ENCODE results near the gene TCIRG1. TPM values are rescaled to one million over a fixed set of nuclear protein-coding genes. Genes with fewer than 3 reads are reported as not detected.
"Not testable (repeated sequence)": the region's sequence is repeated elsewhere in the genome, so short reads cannot be mapped to it uniquely, and the experiment has no call there.

TCIRG1 gene, protein sequence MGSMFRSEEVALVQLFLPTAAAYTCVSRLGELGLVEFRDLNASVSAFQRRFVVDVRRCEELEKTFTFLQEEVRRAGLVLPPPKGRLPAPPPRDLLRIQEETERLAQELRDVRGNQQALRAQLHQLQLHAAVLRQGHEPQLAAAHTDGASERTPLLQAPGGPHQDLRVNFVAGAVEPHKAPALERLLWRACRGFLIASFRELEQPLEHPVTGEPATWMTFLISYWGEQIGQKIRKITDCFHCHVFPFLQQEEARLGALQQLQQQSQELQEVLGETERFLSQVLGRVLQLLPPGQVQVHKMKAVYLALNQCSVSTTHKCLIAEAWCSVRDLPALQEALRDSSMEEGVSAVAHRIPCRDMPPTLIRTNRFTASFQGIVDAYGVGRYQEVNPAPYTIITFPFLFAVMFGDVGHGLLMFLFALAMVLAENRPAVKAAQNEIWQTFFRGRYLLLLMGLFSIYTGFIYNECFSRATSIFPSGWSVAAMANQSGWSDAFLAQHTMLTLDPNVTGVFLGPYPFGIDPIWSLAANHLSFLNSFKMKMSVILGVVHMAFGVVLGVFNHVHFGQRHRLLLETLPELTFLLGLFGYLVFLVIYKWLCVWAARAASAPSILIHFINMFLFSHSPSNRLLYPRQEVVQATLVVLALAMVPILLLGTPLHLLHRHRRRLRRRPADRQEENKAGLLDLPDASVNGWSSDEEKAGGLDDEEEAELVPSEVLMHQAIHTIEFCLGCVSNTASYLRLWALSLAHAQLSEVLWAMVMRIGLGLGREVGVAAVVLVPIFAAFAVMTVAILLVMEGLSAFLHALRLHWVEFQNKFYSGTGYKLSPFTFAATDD
- total RNA-seq (10 to 100 TPM; 11.4 to 14.6 (median 12.7) TPM), polyA plus RNA-seq (10 to 100 TPM; 10.9 to 20.1 (median 11.8) TPM)
- long read RNA-seq, donor 1, partial matches to known transcripts: 7 of 15 reads
- long read RNA-seq, donor 1, other reads (novel, unspliced or antisense): 5 of 15 reads
- long read RNA-seq, donor 2, transcript TCIRG1-201 (20 exons, 2,677 nt): major isoform, 6 of 28 reads
- long read RNA-seq, donor 2, partial matches to known transcripts: 6 of 28 reads
- long read RNA-seq, donor 2, other reads (novel, unspliced or antisense): 12 of 28 reads

DNA sequence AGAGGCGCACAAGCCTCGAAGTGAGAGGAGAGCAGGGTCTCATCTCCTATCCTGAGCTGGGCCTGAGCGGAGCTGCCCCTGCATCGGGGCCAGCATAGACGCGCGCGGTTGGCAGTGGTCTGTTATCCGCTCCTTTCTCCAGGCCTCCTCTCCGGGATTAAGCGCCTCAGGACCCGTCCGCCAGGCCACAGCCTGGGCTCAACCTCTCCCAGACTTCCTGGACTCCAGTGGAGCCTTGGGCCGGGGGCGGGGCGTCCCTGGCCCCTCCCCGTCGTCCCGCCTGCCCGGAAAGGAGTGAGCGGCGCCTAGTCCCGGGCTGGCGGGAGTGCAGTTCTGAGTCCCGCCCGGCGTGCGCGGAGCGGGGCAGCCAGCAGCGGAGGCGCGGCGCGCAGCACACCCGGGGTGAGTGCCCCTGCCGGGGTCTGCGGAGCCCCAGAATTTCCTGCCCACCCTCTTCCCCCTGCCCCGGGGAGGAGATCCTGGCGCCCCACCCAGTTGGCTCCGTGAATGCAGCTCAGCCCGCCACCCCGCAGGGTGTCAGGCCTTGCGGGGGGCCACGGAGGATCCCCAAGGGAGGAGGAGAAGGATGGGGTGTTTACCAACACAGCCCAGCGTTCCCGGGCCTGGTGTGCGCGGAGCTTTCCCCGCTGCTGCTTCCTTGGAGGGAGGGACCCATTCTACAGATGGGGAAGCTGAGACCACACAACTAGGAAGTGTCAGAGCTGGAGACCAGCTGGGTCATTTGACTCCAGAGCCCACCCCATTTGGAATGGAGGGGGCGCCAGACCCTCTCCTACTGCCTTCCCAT, at the start of gene TCIRG1:
Gene TCIRG1 (plus strand): TSS at position 308 of the 808 bp plus-strand sequence. CDS start 2,247 bp downstream, outside the sequence.
- 8 to 12% (median 10%) methylated on average over 40 to 51 of the region's 51 CpGs for WGBS, 3 donors
- no peaks in the 10 kb centered on the region for H3K9me3 ChIP-seq
- ATAC-seq (peak; percentile 72 to 82 (median 78)), DNase-seq (peak; percentile 90)
- peak within 1 kb of the TSS; percentile 77 for H3K27ac ChIP-seq
- intact Hi-C loops (cut with DNase I): no loop called here
- H3K27me3 ChIP-seq (ENCODE audit: insufficient read depth in 3 of 3, low read length in 2 of 3): no peaks in the 10 kb centered on the region
- peaks cover 0 to 25% of the 10 kb centered on the region in 2 donors for H3K36me3 ChIP-seq (ENCODE audit: insufficient read depth in 1 of 2, low read depth in 1 of 2)
- peak within 1 kb of the TSS; percentile 75 for H3K4me3 ChIP-seq
- H3K4me1 ChIP-seq: peaks cover 18% of the 10 kb centered on the region
- TF ChIP-seq, protein P1, sequence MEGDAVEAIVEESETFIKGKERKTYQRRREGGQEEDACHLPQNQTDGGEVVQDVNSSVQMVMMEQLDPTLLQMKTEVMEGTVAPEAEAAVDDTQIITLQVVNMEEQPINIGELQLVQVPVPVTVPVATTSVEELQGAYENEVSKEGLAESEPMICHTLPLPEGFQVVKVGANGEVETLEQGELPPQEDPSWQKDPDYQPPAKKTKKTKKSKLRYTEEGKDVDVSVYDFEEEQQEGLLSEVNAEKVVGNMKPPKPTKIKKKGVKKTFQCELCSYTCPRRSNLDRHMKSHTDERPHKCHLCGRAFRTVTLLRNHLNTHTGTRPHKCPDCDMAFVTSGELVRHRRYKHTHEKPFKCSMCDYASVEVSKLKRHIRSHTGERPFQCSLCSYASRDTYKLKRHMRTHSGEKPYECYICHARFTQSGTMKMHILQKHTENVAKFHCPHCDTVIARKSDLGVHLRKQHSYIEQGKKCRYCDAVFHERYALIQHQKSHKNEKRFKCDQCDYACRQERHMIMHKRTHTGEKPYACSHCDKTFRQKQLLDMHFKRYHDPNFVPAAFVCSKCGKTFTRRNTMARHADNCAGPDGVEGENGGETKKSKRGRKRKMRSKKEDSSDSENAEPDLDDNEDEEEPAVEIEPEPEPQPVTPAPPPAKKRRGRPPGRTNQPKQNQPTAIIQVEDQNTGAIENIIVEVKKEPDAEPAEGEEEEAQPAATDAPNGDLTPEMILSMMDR (IDR thresholded peaks at IDR 0.05): no peak

DNA sequence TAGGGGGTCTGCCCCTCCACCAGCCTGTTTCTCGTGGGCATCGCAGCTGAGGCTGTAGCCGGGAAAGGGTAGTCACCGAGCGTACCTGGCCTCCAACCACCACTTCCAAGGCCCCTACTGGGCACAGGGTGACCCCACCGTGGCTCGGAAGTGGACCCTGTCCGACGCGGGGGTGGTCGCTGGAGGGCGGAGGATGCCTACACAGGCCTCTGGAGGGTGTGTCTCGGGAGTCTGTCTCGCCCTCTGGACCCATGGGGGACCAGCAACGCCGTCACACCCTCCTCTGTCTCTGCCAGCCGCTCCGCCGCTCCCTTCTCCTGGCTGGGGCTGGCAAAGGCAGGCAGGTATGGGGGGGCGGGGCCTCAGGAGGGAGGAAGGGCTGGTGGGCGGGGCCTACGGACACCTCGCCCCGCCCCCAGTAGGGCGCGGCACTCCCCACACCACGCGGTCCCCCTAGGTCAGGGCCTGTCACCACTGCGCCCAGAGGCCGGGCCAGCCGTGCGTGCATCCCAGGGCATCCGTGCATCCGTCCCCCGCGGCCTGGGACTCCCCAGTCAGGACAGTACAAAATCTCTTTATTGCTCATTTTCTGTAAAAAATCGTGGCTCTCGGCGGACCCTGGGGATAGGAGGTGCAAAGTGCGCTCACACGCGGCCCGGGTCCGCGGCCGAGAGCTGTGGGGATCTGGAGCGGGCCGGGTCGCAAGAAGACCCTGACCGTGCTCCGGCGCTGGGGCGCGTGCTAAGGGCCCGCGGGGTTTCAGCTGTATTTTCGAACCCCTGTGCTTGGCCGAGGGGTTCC, 48.1 kb upstream of the TCIRG1 start:
- intact Hi-C loops (cut with DNase I); ATAC-seq; H3K36me3 ChIP-seq (ENCODE audit: insufficient read depth in 1 of 2, low read depth in 1 of 2); H3K4me1 ChIP-seq; H3K9me3 ChIP-seq; H3K27ac ChIP-seq; DNase-seq: not testable (repeated sequence)
- WGBS, 3 donors: 13 to 16% (median 14%) methylated on average over 38 to 49 of the region's 58 CpGs
- peaks cover 0 to 16% (median 2%) of the 10 kb centered on the region in 3 donors for H3K27me3 ChIP-seq (ENCODE audit: insufficient read depth in 3 of 3, low read length in 2 of 3)
- H3K4me3 ChIP-seq: peak overlapping the region; percentile 28

DNA sequence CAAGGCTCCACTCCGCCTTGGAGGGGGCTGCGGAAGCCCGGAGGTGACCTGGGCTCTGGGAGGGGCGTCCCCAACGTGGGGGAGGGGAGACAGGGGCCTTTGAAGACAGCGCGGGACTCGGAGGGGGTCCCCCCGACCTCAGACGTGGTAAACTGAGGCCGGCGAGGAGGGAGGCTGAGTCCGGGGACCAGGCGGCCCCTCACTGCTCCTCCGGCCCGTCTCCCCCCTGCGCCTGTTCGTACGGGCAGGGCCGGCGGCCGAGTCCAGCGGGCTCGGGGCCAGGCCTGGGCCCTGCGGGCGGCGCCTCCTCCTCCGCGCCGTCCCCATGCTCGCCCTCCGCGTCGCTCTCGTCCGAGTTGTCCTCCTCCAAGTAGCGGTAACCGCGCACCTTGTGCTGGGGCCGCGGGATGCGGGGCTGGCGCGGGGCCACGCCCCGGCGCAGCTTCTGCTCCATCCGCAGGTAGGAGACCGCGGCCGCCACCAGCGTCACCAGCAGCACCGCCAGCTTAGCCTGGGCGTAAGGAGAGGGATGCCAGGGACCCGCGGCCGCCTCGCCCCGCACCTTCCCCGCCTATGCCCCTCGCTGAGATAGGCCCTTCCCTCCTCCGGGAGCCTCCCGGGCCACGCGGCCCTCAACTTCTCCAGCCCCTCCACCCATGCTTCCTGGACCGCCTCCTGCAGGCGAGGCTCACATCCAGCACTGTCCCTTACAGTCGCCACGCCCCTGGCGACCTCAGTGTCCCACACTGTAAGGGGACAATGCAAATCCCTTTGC, 47.3 kb upstream of the TCIRG1 start:
- H3K9me3 ChIP-seq; H3K4me1 ChIP-seq; DNase-seq; ATAC-seq; H3K36me3 ChIP-seq (ENCODE audit: insufficient read depth in 1 of 2, low read depth in 1 of 2); H3K27ac ChIP-seq; intact Hi-C loops (cut with DNase I): not testable (repeated sequence)
- Histone ChIP-seq H3K4me3 (peak overlapping the region; percentile 28), H3K27me3 (ENCODE audit: insufficient read depth in 3 of 3, low read length in 2 of 3) (peaks cover 0 to 13% (median 2%) of the 10 kb centered on the region in 3 donors)
- 12 to 17% (median 16%) methylated on average over 22 to 69 of the region's 70 CpGs for WGBS, 3 donors

DNA sequence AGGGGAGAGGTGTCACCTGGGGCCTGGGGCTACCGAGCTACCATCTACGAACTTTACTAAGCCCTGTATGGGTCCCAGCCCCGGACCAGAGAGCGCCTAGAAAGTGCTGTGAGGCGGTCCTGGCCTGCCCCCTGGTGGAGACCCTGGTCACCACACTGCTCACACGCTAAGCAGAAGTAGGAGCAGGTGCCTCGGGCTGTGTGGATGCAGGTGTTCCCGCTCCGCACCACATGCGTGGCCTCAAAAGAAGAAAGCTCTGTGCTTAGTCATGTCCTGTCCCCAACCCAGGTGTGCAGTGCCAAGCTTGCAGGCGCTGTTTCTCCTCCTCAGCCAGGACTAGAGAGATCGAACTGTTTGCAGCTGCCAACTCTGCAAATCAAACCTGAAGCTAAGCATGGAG, 45.0 kb upstream of the TCIRG1 start:
- H3K4me3 ChIP-seq; intact Hi-C loops (cut with DNase I); H3K36me3 ChIP-seq (ENCODE audit: insufficient read depth in 1 of 2, low read depth in 1 of 2); H3K9me3 ChIP-seq; H3K27ac ChIP-seq; ATAC-seq; DNase-seq; H3K4me1 ChIP-seq: not testable (repeated sequence)
- TF ChIP-seq, protein P1 (IDR thresholded peaks at IDR 0.05): peak; percentile 38
- H3K27me3 ChIP-seq (ENCODE audit: insufficient read depth in 3 of 3, low read length in 2 of 3): peaks cover 0 to 13% (median 2%) of the 10 kb centered on the region in 3 donors
- 47 to 50% (median 49%) methylated on average over 12 of the region's 12 CpGs for WGBS, 3 donors

DNA sequence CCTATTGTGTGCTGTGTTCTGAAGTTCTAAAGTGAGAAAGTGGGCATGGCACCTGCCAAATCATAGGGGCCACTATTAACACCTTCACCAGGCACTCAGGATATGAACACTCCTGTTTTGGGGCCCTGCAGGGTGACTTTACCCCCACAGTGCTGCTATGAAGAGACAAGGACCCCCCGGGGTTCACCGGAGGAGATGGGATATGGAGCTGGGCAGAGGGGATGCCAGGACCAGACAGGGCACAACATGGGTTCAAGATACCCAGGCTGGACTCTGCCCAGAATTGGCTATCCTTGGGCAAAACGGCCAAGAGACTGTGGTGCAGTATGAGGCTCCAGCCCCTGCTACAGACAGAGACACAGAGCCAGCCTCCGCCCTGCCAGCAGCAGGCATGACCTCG, 44.4 kb upstream of the TCIRG1 start:
- H3K9me3 ChIP-seq; H3K4me1 ChIP-seq; H3K36me3 ChIP-seq (ENCODE audit: insufficient read depth in 1 of 2, low read depth in 1 of 2); ATAC-seq; H3K4me3 ChIP-seq; H3K27ac ChIP-seq; intact Hi-C loops (cut with DNase I): not testable (repeated sequence)
- peak in 1 of 2 donors; percentile 29 for DNase-seq
- H3K27me3 ChIP-seq (ENCODE audit: insufficient read depth in 3 of 3, low read length in 2 of 3): peaks cover 0 to 13% (median 2%) of the 10 kb centered on the region in 3 donors
- WGBS, 3 donors: 88 to 98% (median 92%) methylated on average over 5 of the region's 5 CpGs

DNA sequence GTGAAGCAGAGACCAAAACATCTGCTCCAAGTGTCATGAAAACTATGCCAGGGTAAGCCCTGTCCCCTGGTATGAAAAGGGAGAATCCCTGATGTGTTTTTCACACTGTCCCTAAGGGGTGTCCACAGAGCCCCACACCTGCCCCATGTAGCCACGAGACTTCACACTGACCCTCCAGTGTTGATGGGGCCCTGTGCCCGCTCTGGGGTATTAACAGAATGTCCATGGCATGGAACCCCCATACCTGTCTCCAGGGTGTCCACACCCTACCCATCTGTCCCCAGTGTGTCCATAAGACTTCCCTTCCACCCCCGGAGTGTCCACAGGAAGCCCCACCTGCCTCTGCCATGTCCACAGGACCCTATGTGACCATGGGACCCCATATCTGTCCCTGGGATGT, 43.7 kb upstream of the TCIRG1 start:
- ATAC-seq; H3K36me3 ChIP-seq (ENCODE audit: insufficient read depth in 1 of 2, low read depth in 1 of 2); intact Hi-C loops (cut with DNase I); H3K9me3 ChIP-seq; H3K4me3 ChIP-seq; H3K4me1 ChIP-seq; H3K27ac ChIP-seq: not testable (repeated sequence)
- WGBS, 3 donors: 94 to 100% (median 97%) methylated on average over 3 of the region's 3 CpGs
- peak in 1 of 2 donors; percentile 27 for DNase-seq
- H3K27me3 ChIP-seq (ENCODE audit: insufficient read depth in 3 of 3, low read length in 2 of 3): peaks cover 0 to 13% (median 0%) of the 10 kb centered on the region in 3 donors

DNA sequence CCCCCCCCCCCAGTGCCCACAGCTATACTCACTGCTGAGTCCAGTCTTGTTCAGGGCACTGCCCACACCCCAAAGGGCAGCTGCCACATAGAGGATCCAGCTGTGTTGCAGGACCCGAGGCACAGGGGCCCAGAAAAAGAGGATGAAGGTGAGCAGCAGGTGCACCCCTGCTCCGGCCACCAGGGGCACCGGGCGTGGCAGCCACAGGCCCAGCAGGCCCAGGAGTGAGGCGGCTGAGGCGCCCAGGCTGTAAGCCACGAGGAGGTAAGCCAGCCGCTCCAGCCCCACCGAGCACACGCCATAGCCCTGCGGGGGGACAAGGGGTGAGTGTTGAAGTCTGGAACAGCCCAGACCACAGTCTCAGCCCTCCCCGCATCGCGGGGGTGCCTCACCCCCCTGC, 43.2 kb upstream of the TCIRG1 start:
- peaks cover 0 to 13% (median 0%) of the 10 kb centered on the region in 3 donors for H3K27me3 ChIP-seq (ENCODE audit: insufficient read depth in 3 of 3, low read length in 2 of 3)
- H3K9me3 ChIP-seq; H3K27ac ChIP-seq; H3K36me3 ChIP-seq (ENCODE audit: insufficient read depth in 1 of 2, low read depth in 1 of 2); ATAC-seq; H3K4me1 ChIP-seq; intact Hi-C loops (cut with DNase I); H3K4me3 ChIP-seq: not testable (repeated sequence)
- DNase-seq: peak in 1 of 2 donors; percentile 14
- 82 to 91% (median 84%) methylated on average over 7 to 14 of the region's 14 CpGs for WGBS, 3 donors
